Activated CD8-positive, alpha-beta memory T cell treated with anti-CD3 and anti-CD28 coated beads for 36 hours (primary cell): Measurements from ENCODE around the gene SSTR4. TPM values are rescaled to one million over a fixed set of nuclear protein-coding genes. Genes with fewer than 3 reads are reported as not detected.

Experiments used
- CTCF ChIA-PET: fragments of 350-600 bp; sonication (Branson Sonifier 250); formaldehyde crosslinking; loops from one replicate; lab custom pipeline; 2021; ENCODE audit warnings: antibody characterized with exemption; lab: Charles Lee
- POLR2A ChIA-PET: fragments of 350-600 bp; sonication (Branson Sonifier 250); formaldehyde crosslinking; loops from one replicate; lab custom pipeline; 2021; ENCODE audit warnings: antibody characterized with exemption; lab: Charles Lee
- total RNA-seq, 2 experiments: library from RNA; stranded (reverse); gene quantifications; one replicate each; pipeline ENCODE4 v1.2.3, GENCODE V29; 2021

The SSTR4 gene
- total RNA-seq, 2 experiments from 2014 or later, result not detected

DNA sequence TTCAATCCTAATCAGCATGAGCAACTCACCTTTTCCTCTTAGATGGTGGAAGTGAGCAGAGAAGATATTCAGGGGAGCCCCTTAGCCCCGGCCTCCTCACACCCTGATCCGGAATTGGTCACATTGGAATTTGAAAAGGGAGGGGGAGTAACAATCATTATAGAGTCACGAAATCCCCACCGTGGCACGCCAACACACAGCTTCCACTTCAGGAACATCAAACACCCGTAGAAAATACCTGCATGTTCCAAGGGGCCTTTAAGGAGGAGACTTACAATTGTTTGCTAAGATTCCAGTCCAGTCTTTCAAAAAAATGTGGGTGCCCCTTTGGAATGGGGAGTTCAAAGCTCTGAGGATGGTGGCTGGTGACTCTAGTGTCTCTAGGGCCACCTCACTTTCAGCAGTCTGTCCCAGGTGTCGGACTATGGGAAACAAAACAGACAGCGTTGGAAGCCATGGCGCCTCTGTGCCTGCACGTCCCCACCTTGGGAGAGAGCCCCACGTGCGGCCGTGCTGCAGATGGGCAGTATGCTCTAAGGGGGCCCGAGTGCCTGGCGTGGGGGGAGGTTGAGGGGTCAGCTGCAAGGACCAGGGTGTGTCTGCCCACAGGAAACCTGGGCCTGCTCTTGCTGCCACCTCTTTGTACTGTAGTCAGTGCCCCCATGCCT lies 48.6 kb downstream of the SSTR4 start:
- ChIA-PET POLR2A (no interaction called here), CTCF (no interaction called here)

DNA sequence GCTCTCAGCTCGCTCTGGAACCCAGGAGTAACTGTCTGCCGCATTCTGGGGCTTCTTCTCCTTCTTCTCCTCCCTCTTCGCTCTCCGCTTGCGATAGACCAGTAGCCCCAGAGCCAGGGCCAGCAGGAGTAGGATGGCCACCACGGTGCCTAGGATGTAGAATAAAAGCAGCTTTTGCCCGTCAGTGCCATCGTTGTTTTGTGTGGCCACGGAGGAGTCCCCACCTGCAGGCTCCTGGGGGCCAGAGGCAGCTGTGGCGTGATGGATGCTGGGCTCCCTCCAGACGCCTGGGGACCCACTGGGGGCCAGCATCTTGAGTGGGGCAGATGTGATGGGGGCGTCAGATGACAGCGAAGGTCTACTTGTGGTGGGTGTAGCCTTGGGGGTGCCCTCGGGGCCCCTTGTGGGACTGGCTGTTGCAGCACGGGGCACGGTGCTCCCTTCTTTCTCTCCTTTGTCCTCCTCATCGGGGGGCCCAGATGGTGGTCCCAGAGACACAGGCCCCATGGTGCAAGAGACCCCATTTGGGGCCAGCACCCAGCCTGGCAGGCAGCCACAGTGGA lies 49.3 kb downstream of the SSTR4 start:
- CTCF ChIA-PET, result no interaction called here

GRCh38 chr20:23084845-23085365 lies 49.8 kb downstream of the SSTR4 start:
- CTCF ChIA-PET, result no interaction called here

More for the DNA sequence above, 49.3 kb downstream of the SSTR4 start:
- POLR2A ChIA-PET, result no interaction called here

GRCh38 chr20:23085436-23086055 lies 50.4 kb downstream of the SSTR4 start:
- POLR2A ChIA-PET, result interaction anchor here (0.6 to 1.1 kb wide), 2 partner anchors 10 to 265 kb away, joined by 3 read pairs; partner anchors contain the start of gene NXT1
- CTCF ChIA-PET, result no interaction called here

More at GRCh38 chr20:23084845-23085365, 49.8 kb downstream of the SSTR4 start:
- POLR2A ChIA-PET, result no interaction called here

- ChIA-PET POLR2A (interaction anchor here (0.6 to 1.1 kb wide), 2 partner anchors 10 to 265 kb away, joined by 3 read pairs; partner anchors contain the start of gene NXT1), CTCF (no interaction called here)
Measured at GRCh38 chr20:23086056-23086566, 51.0 kb downstream of the SSTR4 start, which contains the start of gene CD93. Gene CD93 (minus strand): TSS chr20:23086324. CDS start chr20:23086192, 132 bp downstream.

GRCh38 chr20:23086931-23087411 lies 51.9 kb downstream of the SSTR4 start:
- ChIA-PET CTCF (no interaction called here), POLR2A (no interaction called here)

- CTCF ChIA-PET, result no interaction called here
- POLR2A ChIA-PET, result no interaction called here
Measured at GRCh38 chr20:23087587-23088251, 52.6 kb downstream of the SSTR4 start.

Other genes starting within 250 kb of the SSTR4 start
- gene THBD, start 14.4 kb downstream of the SSTR4 start, total RNA-seq, result not detected
- under 1 TPM; 0.36 to 0.46 TPM for gene CD93, start 51.0 kb downstream of the SSTR4 start, total RNA-seq